ENCODE results near the gene SLFN13.

DNA sequence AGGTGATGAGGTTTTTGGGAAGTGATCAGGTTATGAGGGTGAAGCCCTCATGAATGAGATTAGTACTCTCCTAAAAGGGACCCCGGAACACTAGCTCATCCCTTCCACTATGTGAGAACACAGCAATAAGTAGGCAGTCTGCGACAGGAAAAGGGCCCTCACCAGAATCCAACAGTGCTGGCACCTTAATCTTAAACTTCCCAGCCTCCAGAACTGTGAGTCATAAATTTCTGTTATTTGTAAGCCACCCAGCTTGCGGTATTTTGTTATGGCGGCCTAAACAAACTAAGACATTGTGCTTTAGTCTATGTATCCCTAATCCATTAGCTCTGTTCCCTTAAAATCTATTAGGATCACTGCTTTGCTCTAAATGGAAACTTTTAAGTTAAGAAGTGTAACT is 24.8 kb downstream of the SLFN13 start:
- TF ChIP-seq, protein P1, sequence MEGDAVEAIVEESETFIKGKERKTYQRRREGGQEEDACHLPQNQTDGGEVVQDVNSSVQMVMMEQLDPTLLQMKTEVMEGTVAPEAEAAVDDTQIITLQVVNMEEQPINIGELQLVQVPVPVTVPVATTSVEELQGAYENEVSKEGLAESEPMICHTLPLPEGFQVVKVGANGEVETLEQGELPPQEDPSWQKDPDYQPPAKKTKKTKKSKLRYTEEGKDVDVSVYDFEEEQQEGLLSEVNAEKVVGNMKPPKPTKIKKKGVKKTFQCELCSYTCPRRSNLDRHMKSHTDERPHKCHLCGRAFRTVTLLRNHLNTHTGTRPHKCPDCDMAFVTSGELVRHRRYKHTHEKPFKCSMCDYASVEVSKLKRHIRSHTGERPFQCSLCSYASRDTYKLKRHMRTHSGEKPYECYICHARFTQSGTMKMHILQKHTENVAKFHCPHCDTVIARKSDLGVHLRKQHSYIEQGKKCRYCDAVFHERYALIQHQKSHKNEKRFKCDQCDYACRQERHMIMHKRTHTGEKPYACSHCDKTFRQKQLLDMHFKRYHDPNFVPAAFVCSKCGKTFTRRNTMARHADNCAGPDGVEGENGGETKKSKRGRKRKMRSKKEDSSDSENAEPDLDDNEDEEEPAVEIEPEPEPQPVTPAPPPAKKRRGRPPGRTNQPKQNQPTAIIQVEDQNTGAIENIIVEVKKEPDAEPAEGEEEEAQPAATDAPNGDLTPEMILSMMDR (conservative IDR thresholded peaks at IDR 0.05 in 1 of 2, IDR thresholded peaks at IDR 0.05 in 1 of 2; ENCODE audit: low read depth in 1 of 2, low read length in 2 of 2): no peak
- TF ChIP-seq EZH2 (IDR thresholded peaks at IDR 0.05; ENCODE audit: low read length, missing control alignments): no peak

Measured in fibroblast of lung (primary cell).